ENCODE measurements around the gene HOOK1.

- TF ChIP-seq CTCF (IDR thresholded peaks at IDR 0.05; ENCODE audit: low read depth, low read length) (no peak), POLR2A (IDR thresholded peaks at IDR 0.05; ENCODE audit: extremely low read depth, insufficient read length) (no peak)
- TF ChIP-seq, protein P1, sequence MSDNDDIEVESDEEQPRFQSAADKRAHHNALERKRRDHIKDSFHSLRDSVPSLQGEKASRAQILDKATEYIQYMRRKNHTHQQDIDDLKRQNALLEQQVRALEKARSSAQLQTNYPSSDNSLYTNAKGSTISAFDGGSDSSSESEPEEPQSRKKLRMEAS (IDR thresholded peaks at IDR 0.05; ENCODE audit: low read depth, low read length), result no peak
These were observed 66.0 kb downstream of the HOOK1 start for GRCh38 chr1:59880735-59881134.
